Right lobe of liver (tissue), 4 donors: Measurements from ENCODE around the gene ESYT1.

ENCODE experiments used
- CTCF ChIP-seq, 4 donors: fragments of 200-600 bp in 3 of 4; fragments of 450-650 bp in 1 of 4; IDR thresholded peaks; one replicate each; pipeline versions ENCODE4 v1.5.1 to v1.8.0; 2016 to 2022; ENCODE audit warnings: antibody characterized with exemption in 4 of 4, mild to moderate bottlenecking in 2 of 4
- POLR2A ChIP-seq: fragments of 450-650 bp; IDR thresholded peaks from one replicate; pipeline ENCODE4 v1.6.1; 2017; ENCODE audit warnings: antibody characterized with exemption, mild to moderate bottlenecking
- donor health status: DM: no; HTN: no; CAD: no.
- donor health status: DM: no; HTN: no; CAD: no.
- donor health status: DM: no; HTN: yes; CAD: no.

GRCh38 chr12:56107242-56107641, 20.8 kb upstream of the ESYT1 start:
- TF ChIP-seq POLR2A (no peak), CTCF (IDR thresholded peaks at IDR 0.05) (no peak)
